Testis (tissue), 3 donors: ENCODE results near the gene PPTC7. TPM values are rescaled to one million over a fixed set of nuclear protein-coding genes. Genes with fewer than 3 reads are reported as not detected.
A peak's percentile ranks its signal among the peaks of the same experiment; 100 is the strongest.
"Not testable (repeated sequence)": the region's sequence is repeated elsewhere in the genome, so short reads cannot be mapped to it uniquely, and the experiment has no call there.

Experiments used
- DNase-seq: peaks from one replicate; pipeline ENCODE4 v3.0.0-alpha.2; 2019
- H3K27ac ChIP-seq, 2 donors: fragments of 200-600 bp; sonication (generic); one replicate each; pipeline ENCODE4 v1.5.1; 2019
- H3K27me3 ChIP-seq: fragments of 200-600 bp; sonication (generic); one replicate; pipeline ENCODE4 v1.5.1; 2019
- H3K36me3 ChIP-seq: fragments of 200-600 bp; sonication (generic); one replicate; pipeline ENCODE4 v1.5.1; 2017; ENCODE audit warnings: low read depth; ENCODE audit errors: missing control alignments
- H3K4me1 ChIP-seq: fragments of 200-600 bp; sonication (generic); one replicate; pipeline ENCODE4 v1.5.1; 2019
- H3K4me3 ChIP-seq, 2 donors: fragments of 200-600 bp; sonication (generic); one replicate each; pipeline ENCODE4 v1.5.1; 2017 to 2019
- H3K9me3 ChIP-seq: fragments of 200-600 bp; sonication (generic); one replicate; pipeline ENCODE4 v1.5.1; 2017
- POLR2A ChIP-seq: fragments of 450-650 bp; IDR thresholded peaks from one replicate; pipeline ENCODE4 v1.6.1; 2017; ENCODE audit warnings: antibody characterized with exemption, mild to moderate bottlenecking, moderate library complexity
- WGBS, 2 donors: methylation state at CpG; one replicate each; pipeline ENCODE4 v1.1.5; 2018; 5-methylcytosine and 5-hydroxymethylcytosine counted together
- intact Hi-C: fragments of 100-400 bp; cut with DNase I; formaldehyde crosslinking; loops from one replicate; pipeline ENCODE4 v1.15.1; 2023; ENCODE audit warnings: low total_unique reads
- polyA plus RNA-seq: library from polyadenylated mRNA; stranded (reverse); fragments of 350-450 nt; fragmentation: Illumina TruSeq; extraction: RNeasy Lipid Tissue Mini Kit (QIAGEN cat#74804); gene quantifications from one replicate; pipeline ENCODE4 v1.2.3, GENCODE V29; 2014; ENCODE audit warnings: low read depth, low replicate concordance; ENCODE audit not compliant: insufficient read depth
- total RNA-seq, 2 donors: library from RNA; depleted of rRNA; stranded (reverse); fragments of >200 nt; gene quantifications; one replicate each; pipeline ENCODE4 v1.2.3, GENCODE V29; 2016
- TF ChIP-seq, protein P1 (sequence below), 3 experiments: fragments of 450-650 bp in 2 of 3; fragments of 200-600 bp in 1 of 3; sonication (generic) in 1 of 3; IDR thresholded peaks; one replicate each; pipeline ENCODE4 v1.5.1; 2016 to 2019; ENCODE audit warnings: antibody characterized with exemption in 3 of 3, mild to moderate bottlenecking in 2 of 3, moderate library complexity in 1 of 3

PPTC7 gene
- total and polyA plus RNA-seq, 3 donors from 2014 or later, result 23.7 to 30.8 (median 29.0) TPM

DNA sequence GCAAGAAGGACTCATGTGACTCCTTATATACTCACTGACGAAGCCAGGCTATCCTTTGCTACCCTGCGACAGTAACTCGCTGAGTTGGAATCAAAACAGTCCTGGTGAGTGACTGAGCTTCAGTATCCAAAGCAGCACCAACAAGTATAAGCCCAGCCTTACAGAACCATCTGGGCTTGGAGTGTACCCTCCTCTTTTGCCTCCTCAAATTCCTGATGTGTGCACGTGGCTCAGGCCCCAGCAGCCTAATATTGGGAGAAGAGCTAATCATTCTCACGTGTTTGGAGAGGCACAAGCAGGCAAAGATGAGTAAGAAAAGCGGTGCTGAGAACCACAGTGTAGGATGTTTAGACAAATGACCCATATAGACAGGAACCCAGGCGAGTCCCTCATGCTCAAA, 34.4 kb downstream of the PPTC7 start:
- H3K27ac ChIP-seq, result no peak overlapping the region
- WGBS, 2 donors, result 83 to 85% methylated on average over 7 of the region's 7 CpGs
- peaks cover 17% of the 10 kb centered on the region for H3K4me1 ChIP-seq

DNA sequence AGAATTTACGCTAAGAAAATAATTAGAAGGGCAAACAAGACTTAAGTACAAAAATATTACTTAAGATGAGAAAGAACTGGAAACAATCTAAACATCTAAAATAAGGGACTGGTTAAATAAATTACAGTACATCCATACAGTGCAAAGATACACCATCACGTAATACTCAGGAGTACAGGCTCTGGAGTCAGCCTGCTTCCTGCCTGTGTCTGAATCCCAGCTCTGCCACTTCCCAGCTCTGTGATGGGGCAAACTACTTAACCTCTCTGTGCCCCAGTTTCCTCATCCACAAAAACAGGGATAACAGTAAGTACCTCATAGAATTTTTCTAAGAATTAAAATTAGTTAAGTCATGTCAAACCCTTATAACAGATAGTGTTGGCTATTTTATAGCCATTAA, 36.0 kb downstream of the PPTC7 start:
- peaks cover 33% of the 10 kb centered on the region for H3K4me1 ChIP-seq
- H3K9me3 ChIP-seq, result no peaks in the 10 kb centered on the region
- WGBS, 2 donors, result 89 to 94% methylated on average over 2 of the region's 2 CpGs
- H3K27ac ChIP-seq, result no peak overlapping the region
- H3K4me3 ChIP-seq, result no peak overlapping the region
- intact Hi-C loops, result no loop called here
- DNase-seq, result no peak
- no peak for TF ChIP-seq POLR2A
- no peaks in the 10 kb centered on the region for H3K36me3 ChIP-seq
- no peaks in the 10 kb centered on the region for H3K27me3 ChIP-seq

More for the DNA sequence above, 34.4 kb downstream of the PPTC7 start:
- TF ChIP-seq, protein P1, sequence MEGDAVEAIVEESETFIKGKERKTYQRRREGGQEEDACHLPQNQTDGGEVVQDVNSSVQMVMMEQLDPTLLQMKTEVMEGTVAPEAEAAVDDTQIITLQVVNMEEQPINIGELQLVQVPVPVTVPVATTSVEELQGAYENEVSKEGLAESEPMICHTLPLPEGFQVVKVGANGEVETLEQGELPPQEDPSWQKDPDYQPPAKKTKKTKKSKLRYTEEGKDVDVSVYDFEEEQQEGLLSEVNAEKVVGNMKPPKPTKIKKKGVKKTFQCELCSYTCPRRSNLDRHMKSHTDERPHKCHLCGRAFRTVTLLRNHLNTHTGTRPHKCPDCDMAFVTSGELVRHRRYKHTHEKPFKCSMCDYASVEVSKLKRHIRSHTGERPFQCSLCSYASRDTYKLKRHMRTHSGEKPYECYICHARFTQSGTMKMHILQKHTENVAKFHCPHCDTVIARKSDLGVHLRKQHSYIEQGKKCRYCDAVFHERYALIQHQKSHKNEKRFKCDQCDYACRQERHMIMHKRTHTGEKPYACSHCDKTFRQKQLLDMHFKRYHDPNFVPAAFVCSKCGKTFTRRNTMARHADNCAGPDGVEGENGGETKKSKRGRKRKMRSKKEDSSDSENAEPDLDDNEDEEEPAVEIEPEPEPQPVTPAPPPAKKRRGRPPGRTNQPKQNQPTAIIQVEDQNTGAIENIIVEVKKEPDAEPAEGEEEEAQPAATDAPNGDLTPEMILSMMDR (IDR thresholded peaks at IDR 0.05), result no peak
- no peak for TF ChIP-seq POLR2A
- H3K36me3 ChIP-seq, result no peaks in the 10 kb centered on the region
- H3K9me3 ChIP-seq, result no peaks in the 10 kb centered on the region
- intact Hi-C loops, result no loop called here
- H3K27me3 ChIP-seq, result no peaks in the 10 kb centered on the region
- H3K4me3 ChIP-seq, result no peak overlapping the region
- DNase-seq, result no peak

DNA sequence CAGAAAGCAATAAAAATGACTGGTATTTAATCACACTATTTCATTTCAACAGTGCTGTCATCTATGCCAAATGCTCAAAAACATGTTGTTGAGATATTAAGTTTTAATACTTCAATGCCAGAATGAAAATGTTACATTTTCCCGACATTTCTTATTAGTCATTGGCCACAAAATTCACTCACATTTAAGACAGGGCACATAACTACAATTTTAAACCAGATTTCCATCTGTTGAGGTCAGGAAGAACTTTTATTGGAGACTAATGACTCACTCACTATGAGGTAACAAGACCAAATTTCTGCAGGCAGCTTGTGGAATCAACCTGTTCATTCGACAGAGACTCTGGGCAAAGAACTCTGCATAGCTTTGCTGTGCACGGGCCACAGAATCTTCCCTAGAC, 36.8 kb downstream of the PPTC7 start:
- Histone ChIP-seq H3K4me3 (no peak overlapping the region), H3K27ac (no peak overlapping the region), H3K4me1 (peaks cover 35% of the 10 kb centered on the region), H3K27me3 (no peaks in the 10 kb centered on the region), H3K9me3 (no peaks in the 10 kb centered on the region), H3K36me3 (no peaks in the 10 kb centered on the region)
- intact Hi-C loops, result no loop called here
- no peak for DNase-seq
- WGBS, 2 donors, result 74% methylated on average over 3 of the region's 3 CpGs
- TF ChIP-seq POLR2A, result no peak
- TF ChIP-seq, protein P1 (IDR thresholded peaks at IDR 0.05), result no peak

DNA sequence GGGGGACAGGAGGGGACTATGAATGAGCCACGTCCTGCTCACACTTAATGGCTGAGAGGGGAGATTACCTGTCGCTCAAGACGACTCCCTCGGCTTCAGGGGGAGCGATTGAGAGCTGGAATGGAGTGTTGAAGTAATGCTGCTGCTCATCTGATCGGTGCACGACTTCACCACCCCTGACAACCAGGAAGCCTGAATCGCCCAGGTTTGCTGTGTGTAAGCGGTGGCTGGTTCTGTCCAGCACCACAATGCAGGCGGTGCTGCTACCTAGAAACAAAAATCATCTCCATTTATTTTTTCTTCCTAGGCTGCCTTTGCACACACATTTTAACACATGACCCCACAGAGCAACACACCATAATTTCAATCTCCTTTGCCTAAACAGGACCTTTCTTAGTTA, 37.3 kb downstream of the PPTC7 start:
- TF ChIP-seq POLR2A, result no peak
- TF ChIP-seq, protein P1 (IDR thresholded peaks at IDR 0.05), result no peak
- Histone ChIP-seq H3K36me3 (no peaks in the 10 kb centered on the region), H3K27me3 (no peaks in the 10 kb centered on the region), H3K4me3 (no peak overlapping the region), H3K27ac (peak overlapping the region in 1 of 2 donors; percentile 89), H3K9me3 (no peaks in the 10 kb centered on the region), H3K4me1 (peaks cover 35% of the 10 kb centered on the region)
- 79 to 84% methylated on average over 10 of the region's 10 CpGs for WGBS, 2 donors
- no peak for DNase-seq
- intact Hi-C loops, result no loop called here

DNA sequence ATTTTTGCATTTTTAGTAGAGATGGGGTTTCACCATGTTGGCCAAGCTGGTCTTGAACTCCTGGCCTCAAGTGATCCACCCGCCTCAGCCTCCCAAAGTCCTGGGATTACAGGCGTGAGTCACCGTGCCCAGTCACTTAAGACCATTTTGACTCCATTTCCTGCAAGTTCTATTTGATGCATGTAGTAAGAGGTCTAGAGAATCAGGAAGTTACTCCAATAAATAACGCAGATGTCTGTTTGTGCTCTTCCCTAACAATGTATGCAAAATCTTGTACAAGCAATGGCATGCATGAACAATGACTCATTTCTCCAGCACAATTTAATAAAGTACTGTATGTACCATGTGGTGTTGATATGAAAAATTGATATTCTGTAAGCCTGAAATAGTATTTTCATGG, 37.9 kb downstream of the PPTC7 start:
- 88 to 97% methylated on average over 4 of the region's 4 CpGs for WGBS, 2 donors
- H3K9me3 ChIP-seq, H3K4me3 ChIP-seq, H3K27me3 ChIP-seq, DNase-seq, H3K36me3 ChIP-seq, intact Hi-C loops: not testable (repeated sequence)
- peak overlapping the region in 1 of 2 donors; percentile 89 for H3K27ac ChIP-seq
- peaks cover 35% of the 10 kb centered on the region for H3K4me1 ChIP-seq

DNA sequence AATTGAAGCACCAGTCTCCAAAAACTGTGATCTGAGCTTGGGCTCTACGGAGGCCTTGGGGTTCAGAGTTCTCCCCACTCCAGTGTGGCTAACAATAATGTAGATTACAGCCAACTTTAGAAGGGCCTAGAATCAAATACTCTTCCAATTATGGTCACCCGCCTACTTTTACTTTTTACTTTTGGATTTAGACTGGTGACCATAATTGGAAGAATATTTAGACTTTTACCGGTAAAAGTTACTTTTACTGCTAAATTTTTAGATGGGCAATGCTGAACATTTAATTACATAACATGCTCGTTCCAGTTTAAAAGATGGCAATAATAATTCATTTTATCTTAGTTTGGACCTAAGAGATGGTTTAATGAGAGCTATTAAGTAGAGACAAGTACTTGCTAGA, 39.2 kb downstream of the PPTC7 start:
- DNase-seq, result no peak
- 43 to 59% methylated on average over 4 of the region's 4 CpGs for WGBS, 2 donors
- H3K27ac ChIP-seq, result peak overlapping the region; percentile 83 to 89
- H3K9me3 ChIP-seq, result no peaks in the 10 kb centered on the region
- no peaks in the 10 kb centered on the region for H3K27me3 ChIP-seq
- intact Hi-C loops, result no loop called here
- H3K4me1 ChIP-seq, result peaks cover 35% of the 10 kb centered on the region
- no peak overlapping the region for H3K4me3 ChIP-seq
- H3K36me3 ChIP-seq, result no peaks in the 10 kb centered on the region
- TF ChIP-seq POLR2A, result no peak
- TF ChIP-seq, protein P1 (IDR thresholded peaks at IDR 0.05), result no peak
